WTC11 (cell line): ENCODE data around the gene TAF1B. TPM values are rescaled to one million over a fixed set of nuclear protein-coding genes. Genes with fewer than 3 reads are reported as not detected.

Experiments
- ATAC-seq: fragments of 200-7000 bp; cut with Tn5 transposase; 2 replicates; pipeline ENCODE4 v1.10.0; 2021; ENCODE audit warnings: mild to moderate bottlenecking, moderate library complexity
- CTCF ChIA-PET: fragments of 300-600 bp; sonication (Branson Sonifier 250); formaldehyde crosslinking; loops from one replicate; lab custom pipeline; 2021; ENCODE audit warnings: antibody characterized with exemption; lab: Charles Lee
- POLR2A ChIA-PET: fragments of 350-600 bp; sonication (Branson Sonifier 250); formaldehyde crosslinking; loops from one replicate; lab custom pipeline; 2021; ENCODE audit warnings: antibody characterized with exemption; lab: Charles Lee
- DNase-seq: peaks from one replicate; pipeline ENCODE4 v3.0.0; 2021; ENCODE audit warnings: low spot score
- H3K27ac Mint-ChIP-seq: 2 replicates; pipeline ENCODE4 v1.8.0; 2021; ENCODE audit warnings: mixed read lengths
- H3K27me3 Mint-ChIP-seq: 2 replicates; pipeline ENCODE4 v1.8.0; 2021; ENCODE audit warnings: low read depth, mild to moderate bottlenecking, moderate library complexity, mixed read lengths
- H3K36me3 Mint-ChIP-seq: 2 replicates; pipeline ENCODE4 v1.8.0; 2021; ENCODE audit warnings: mixed read lengths
- H3K4me1 Mint-ChIP-seq: 2 replicates; pipeline ENCODE4 v1.8.0; 2022; ENCODE audit warnings: mixed read lengths
- H3K4me3 Mint-ChIP-seq: 2 replicates; pipeline ENCODE4 v1.8.0; 2021; ENCODE audit warnings: mild to moderate bottlenecking, moderate library complexity, mixed read lengths
- H3K9me3 Mint-ChIP-seq: 2 replicates; pipeline ENCODE4 v1.8.0; 2021; ENCODE audit warnings: mixed read lengths
- ATF1 ChIP-seq: sonication (generic); formaldehyde crosslinking; IDR thresholded peaks from 2 replicates; pipeline ENCODE4 v1.8.1; 2023; ENCODE audit warnings: mild to moderate bottlenecking, moderate library complexity, missing genetic modification reagents
- CTCF ChIP-seq: fragments of 200-600 bp; IDR thresholded peaks from 2 replicates; pipeline ENCODE4 v1.8.0; 2022; ENCODE audit warnings: antibody characterized with exemption
- ETV6 ChIP-seq: sonication (generic); formaldehyde crosslinking; IDR thresholded peaks from 2 replicates; pipeline ENCODE4 v1.8.1; 2022; ENCODE audit warnings: mild to moderate bottlenecking, missing genetic modification reagents
- FOXP4 ChIP-seq: sonication (generic); formaldehyde crosslinking; IDR thresholded peaks from 2 replicates; pipeline ENCODE4 v1.8.0; 2022; ENCODE audit warnings: mild to moderate bottlenecking, missing genetic modification reagents
- GABPB1 ChIP-seq: sonication (generic); formaldehyde crosslinking; IDR thresholded peaks from 2 replicates; pipeline ENCODE4 v1.8.1; 2023; ENCODE audit warnings: mild to moderate bottlenecking, missing genetic modification reagents
- GTF2I ChIP-seq: fragments of 250-450 bp; sonication (Bioruptor Pico); conservative IDR thresholded peaks from 2 replicates; pipeline ENCODE4 v1.4.0; 2021; ENCODE audit warnings: mild to moderate bottlenecking
- KAT7 ChIP-seq: sonication (generic); formaldehyde crosslinking; IDR thresholded peaks from 2 replicates; pipeline ENCODE4 v1.8.1; 2023; ENCODE audit warnings: missing genetic modification reagents, mild to moderate bottlenecking, borderline replicate concordance
- RORB ChIP-seq: fragments of 250-450 bp; sonication (Bioruptor Pico); IDR thresholded peaks from 2 replicates; pipeline ENCODE4 v1.9.0; 2021; ENCODE audit warnings: mild to moderate bottlenecking
- TEAD4 ChIP-seq: sonication (generic); formaldehyde crosslinking; IDR thresholded peaks from 2 replicates; pipeline ENCODE4 v1.8.0; 2022; ENCODE audit warnings: mild to moderate bottlenecking, missing genetic modification reagents
- TP53 ChIP-seq: sonication (generic); formaldehyde crosslinking; IDR thresholded peaks from 2 replicates; pipeline ENCODE4 v1.8.1; 2023; ENCODE audit warnings: mild to moderate bottlenecking, missing genetic modification reagents
- ZNF396 ChIP-seq: fragments of 250-450 bp; sonication (Bioruptor Pico); IDR thresholded peaks from 2 replicates; pipeline ENCODE4 v1.8.0; 2021; ENCODE audit warnings: mild to moderate bottlenecking, moderate library complexity, borderline replicate concordance
- ZNF423 ChIP-seq: fragments of 250-450 bp; sonication (Bioruptor Pico); IDR thresholded peaks from 2 replicates; pipeline ENCODE4 v2.1.2; 2022; ENCODE audit warnings: mild to moderate bottlenecking, moderate library complexity
- ZNF671 ChIP-seq: fragments of 250-450 bp; sonication (Bioruptor Pico); IDR thresholded peaks from 2 replicates; pipeline ENCODE4 v1.8.0; 2021; ENCODE audit warnings: mild to moderate bottlenecking
- total RNA-seq: library from RNA; stranded (reverse); gene quantifications from 3 replicates; pipeline ENCODE4 v1.2.3, GENCODE V29; 2021
- TF ChIP-seq, protein P1 (sequence below): sonication (generic); formaldehyde crosslinking; IDR thresholded peaks from 2 replicates; pipeline ENCODE4 v1.8.1; 2023; ENCODE audit warnings: mild to moderate bottlenecking, moderate library complexity, missing genetic modification reagents
- TF ChIP-seq, protein P2 (sequence below): sonication (generic); formaldehyde crosslinking; IDR thresholded peaks from 2 replicates; pipeline ENCODE4 v1.8.1; 2022; ENCODE audit warnings: mild to moderate bottlenecking, missing genetic modification reagents, moderate library complexity, borderline replicate concordance
- TF ChIP-seq, protein P3 (sequence below): fragments of 250-450 bp; sonication (Bioruptor Pico); conservative IDR thresholded peaks from 2 replicates; pipeline ENCODE4 v1.9.0; 2021; ENCODE audit warnings: mild to moderate bottlenecking

TAF1B gene
- total RNA-seq, 1 experiment from 2014 or later, result 28.8 TPM

- CTCF ChIA-PET, result interaction anchor here (0.5 to 7.5 kb wide), 42 partner anchors 8 to 620 kb away, joined by 3 to 130 read pairs (median 4); partner anchors contain the start of genes ADAM17 and TAF1B
- no peaks in the 10 kb centered on the region for H3K36me3 Mint-ChIP-seq
- peak; percentile 96 for DNase-seq
- TF ChIP-seq FOXP4 (CRISPR knock-in tag), result no peak
- TF ChIP-seq ZNF396 (CRISPR knock-in tag), result no peak
- no peak for TF ChIP-seq KAT7 (CRISPR knock-in tag)
- 0 out of 2 replicates have a peak, but pooled peaks have one; percentile 19 for TF ChIP-seq GTF2I (CRISPR knock-in tag)
- TF ChIP-seq ETV6, result peak; percentile 68; the same call in 1 of the 2 replicates
- no peak for TF ChIP-seq ZNF671
- no peak for TF ChIP-seq TEAD4 (CRISPR knock-in tag)
- TF ChIP-seq, protein P1, sequence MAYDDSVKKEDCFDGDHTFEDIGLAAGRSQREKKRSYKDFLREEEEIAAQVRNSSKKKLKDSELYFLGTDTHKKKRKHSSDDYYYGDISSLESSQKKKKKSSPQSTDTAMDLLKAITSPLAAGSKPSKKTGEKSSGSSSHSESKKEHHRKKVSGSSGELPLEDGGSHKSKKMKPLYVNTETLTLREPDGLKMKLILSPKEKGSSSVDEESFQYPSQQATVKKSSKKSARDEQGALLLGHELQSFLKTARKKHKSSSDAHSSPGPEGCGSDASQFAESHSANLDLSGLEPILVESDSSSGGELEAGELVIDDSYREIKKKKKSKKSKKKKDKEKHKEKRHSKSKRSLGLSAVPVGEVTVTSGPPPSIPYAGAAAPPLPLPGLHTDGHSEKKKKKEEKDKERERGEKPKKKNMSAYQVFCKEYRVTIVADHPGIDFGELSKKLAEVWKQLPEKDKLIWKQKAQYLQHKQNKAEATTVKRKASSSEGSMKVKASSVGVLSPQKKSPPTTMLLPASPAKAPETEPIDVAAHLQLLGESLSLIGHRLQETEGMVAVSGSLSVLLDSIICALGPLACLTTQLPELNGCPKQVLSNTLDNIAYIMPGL (CRISPR knock-in tag), result peak; percentile 49; the same call in 1 of the 2 replicates
- peak; percentile 83 for TF ChIP-seq CTCF
- TF ChIP-seq RORB (CRISPR knock-in tag), result no peak
- TF ChIP-seq, protein P2, sequence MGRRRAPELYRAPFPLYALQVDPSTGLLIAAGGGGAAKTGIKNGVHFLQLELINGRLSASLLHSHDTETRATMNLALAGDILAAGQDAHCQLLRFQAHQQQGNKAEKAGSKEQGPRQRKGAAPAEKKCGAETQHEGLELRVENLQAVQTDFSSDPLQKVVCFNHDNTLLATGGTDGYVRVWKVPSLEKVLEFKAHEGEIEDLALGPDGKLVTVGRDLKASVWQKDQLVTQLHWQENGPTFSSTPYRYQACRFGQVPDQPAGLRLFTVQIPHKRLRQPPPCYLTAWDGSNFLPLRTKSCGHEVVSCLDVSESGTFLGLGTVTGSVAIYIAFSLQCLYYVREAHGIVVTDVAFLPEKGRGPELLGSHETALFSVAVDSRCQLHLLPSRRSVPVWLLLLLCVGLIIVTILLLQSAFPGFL, result no peak
- 0 out of 2 replicates have a peak, but pooled peaks have one; percentile 3 for TF ChIP-seq ZNF423
- TF ChIP-seq, protein P3, sequence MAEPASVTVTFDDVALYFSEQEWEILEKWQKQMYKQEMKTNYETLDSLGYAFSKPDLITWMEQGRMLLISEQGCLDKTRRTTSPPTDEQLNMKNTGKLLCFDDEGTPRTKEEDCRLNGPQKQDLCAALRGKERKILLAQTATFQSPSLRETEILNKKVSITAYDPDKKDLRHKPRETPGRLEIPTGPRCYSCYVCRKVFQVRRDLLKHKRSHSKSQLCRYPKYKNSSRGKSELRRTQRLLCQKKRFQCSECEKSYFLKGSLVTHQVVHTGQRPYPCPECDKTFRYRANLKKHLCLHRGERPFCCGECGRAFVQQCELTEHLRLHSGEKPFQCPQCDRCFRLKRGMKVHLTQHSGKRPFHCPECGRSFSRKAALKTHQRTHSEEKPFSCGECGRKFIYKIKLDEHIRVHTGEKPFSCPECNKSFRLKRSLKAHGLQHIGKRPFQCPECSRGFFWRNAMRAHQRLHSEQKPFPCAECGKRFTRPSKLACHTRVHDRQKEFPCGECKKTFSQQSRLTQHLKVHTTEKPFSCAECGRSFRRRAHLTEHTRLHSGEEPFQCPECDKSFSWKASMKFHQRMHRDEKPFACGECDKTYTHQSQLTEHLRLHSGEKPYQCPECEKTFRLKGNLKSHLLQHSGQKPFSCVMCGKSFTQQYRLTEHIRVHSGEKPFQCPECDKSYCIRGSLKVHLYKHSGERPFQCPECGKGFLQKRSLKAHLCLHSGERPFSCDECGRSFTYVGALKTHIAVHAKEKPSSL (CRISPR knock-in tag), result no peak
- no peak for TF ChIP-seq ATF1
- TF ChIP-seq TP53, result no peak
- TF ChIP-seq GABPB1 (CRISPR knock-in tag), result 0 out of 2 replicates have a peak, but pooled peaks have one; percentile 35
- TF ChIP-seq, all 79 proteins: peak for 6
- H3K4me3 Mint-ChIP-seq, result no peak overlapping the region
- POLR2A ChIA-PET, result interaction anchor here (0.6 kb wide), 1 partner anchor 274 kb away, joined by 3 read pairs; no protein-coding TSS in a partner anchor
- ATAC-seq, result peak; percentile 90
- peaks cover 19% of the 10 kb centered on the region for H3K4me1 Mint-ChIP-seq
- H3K9me3 Mint-ChIP-seq, result no peaks in the 10 kb centered on the region
- no peaks in the 10 kb centered on the region for H3K27me3 Mint-ChIP-seq
- peak overlapping the region; percentile 88; the same call in 1 of the 2 replicates for H3K27ac Mint-ChIP-seq
Measured at GRCh38 chr2:9799729-9800632, 43.3 kb upstream of the TAF1B start.
